Suprapubic skin (tissue), 4 donors: Measurements from ENCODE around the gene LHFPL6. TPM values are rescaled to one million over a fixed set of nuclear protein-coding genes. Genes with fewer than 3 reads are reported as not detected.
"Not testable (repeated sequence)": the region's sequence is repeated elsewhere in the genome, so short reads cannot be mapped to it uniquely, and the experiment has no call there.

Source experiments
- DNase-seq, 2 donors: peaks; one replicate each; pipeline ENCODE4 v3.0.0-alpha.2; 2019; ENCODE audit warnings: low spot score in 2 of 2
- H3K27ac ChIP-seq: fragments of 200-600 bp; sonication (generic); one replicate; pipeline ENCODE4 v1.5.1; 2019
- H3K27me3 ChIP-seq: fragments of 200-600 bp; sonication (generic); one replicate; pipeline ENCODE4 v1.5.1; 2019
- H3K36me3 ChIP-seq: fragments of 200-600 bp; sonication (generic); one replicate; pipeline ENCODE4 v1.5.1; 2019
- H3K4me1 ChIP-seq: fragments of 200-600 bp; sonication (generic); one replicate; pipeline ENCODE4 v1.5.1; 2019
- H3K4me3 ChIP-seq: fragments of 200-600 bp; sonication (generic); one replicate; pipeline ENCODE4 v1.5.1; 2019; ENCODE audit warnings: mild to moderate bottlenecking
- H3K9me3 ChIP-seq: fragments of 200-600 bp; sonication (generic); one replicate; pipeline ENCODE4 v1.5.1; 2019
- CTCF ChIP-seq, 2 donors: fragments of 200-600 bp in 1 of 2; fragments of 450-650 bp in 1 of 2; sonication (generic) in 1 of 2; IDR thresholded peaks; one replicate each; pipeline ENCODE4 v1.5.1; 2016 to 2019; ENCODE audit warnings: antibody characterized with exemption in 2 of 2, mild to moderate bottlenecking in 1 of 2, moderate library complexity in 1 of 2
- EP300 ChIP-seq: sonication (generic); formaldehyde crosslinking; IDR thresholded peaks from one replicate; pipeline ENCODE4 v1.6.1; 2017; ENCODE audit warnings: antibody characterized with exemption
- POLR2A ChIP-seq, 2 donors: fragments of 450-650 bp; IDR thresholded peaks; one replicate each; pipeline ENCODE4 v1.6.1; 2017; ENCODE audit warnings: antibody characterized with exemption in 2 of 2, mild to moderate bottlenecking in 2 of 2, moderate library complexity in 2 of 2
- POLR2AphosphoS5 ChIP-seq, 3 donors: sonication (generic); formaldehyde crosslinking; IDR thresholded peaks; one replicate each; pipeline ENCODE4 v1.6.1; 2017; ENCODE audit warnings: antibody characterized with exemption in 3 of 3
- WGBS: methylation state at CpG from one replicate; pipeline ENCODE4 v1.1.5; 2018; 5-methylcytosine and 5-hydroxymethylcytosine counted together
- total RNA-seq, 4 donors: library from RNA; depleted of rRNA; stranded (reverse); fragments of >200 nt; gene quantifications; one replicate each; pipeline ENCODE4 v1.1.0, GENCODE V29; 2016

The LHFPL6 gene
- total RNA-seq, 4 donors from 2014 or later, result 10.6 to 21.0 (median 15.6) TPM

- Histone ChIP-seq H3K4me3 (no peak overlapping the region), H3K27ac (no peak overlapping the region), H3K4me1 (no peaks in the 10 kb centered on the region)
Observed at GRCh38 chr13:39350461-39350881, 252.5 kb downstream of the LHFPL6 start.

GRCh38 chr13:39349391-39349960 is 253.5 kb downstream of the LHFPL6 start:
- Histone ChIP-seq H3K27me3 (no peaks in the 10 kb centered on the region), H3K9me3 (no peaks in the 10 kb centered on the region), H3K4me3 (no peak overlapping the region), H3K4me1 (no peaks in the 10 kb centered on the region), H3K36me3 (no peaks in the 10 kb centered on the region), H3K27ac (no peak overlapping the region)
- no peak for TF ChIP-seq CTCF (IDR thresholded peaks at IDR 0.05)
- TF ChIP-seq EP300, result no peak
- no peak for TF ChIP-seq POLR2A (IDR thresholded peaks at IDR 0.05)
- TF ChIP-seq POLR2AphosphoS5 (IDR thresholded peaks at IDR 0.05), result no peak
- 85% methylated on average over 6 of the region's 6 CpGs for WGBS
- DNase-seq, result no peak

More at GRCh38 chr13:39350461-39350881, 252.5 kb downstream of the LHFPL6 start:
- H3K27me3 ChIP-seq, result no peaks in the 10 kb centered on the region
- TF ChIP-seq POLR2A (IDR thresholded peaks at IDR 0.05), result no peak
- TF ChIP-seq EP300, result no peak
- no peak for TF ChIP-seq POLR2AphosphoS5 (IDR thresholded peaks at IDR 0.05)
- TF ChIP-seq CTCF (IDR thresholded peaks at IDR 0.05), result no peak
- no peaks in the 10 kb centered on the region for H3K9me3 ChIP-seq
- no peak for DNase-seq
- no peaks in the 10 kb centered on the region for H3K36me3 ChIP-seq
- WGBS, result 37% methylated on average over 3 of the region's 3 CpGs

- H3K27ac ChIP-seq, result no peak overlapping the region
- WGBS, result 87% methylated on average over 9 of the region's 9 CpGs
- H3K27me3 ChIP-seq, result no peaks in the 10 kb centered on the region
- TF ChIP-seq POLR2AphosphoS5 (IDR thresholded peaks at IDR 0.05), result no peak
- no peak for TF ChIP-seq EP300
- TF ChIP-seq CTCF (IDR thresholded peaks at IDR 0.05), result no peak
- TF ChIP-seq POLR2A (IDR thresholded peaks at IDR 0.05), result no peak
- H3K4me3 ChIP-seq, result no peak overlapping the region
- H3K4me1 ChIP-seq, result no peaks in the 10 kb centered on the region
- no peak for DNase-seq
- no peaks in the 10 kb centered on the region for H3K9me3 ChIP-seq
- H3K36me3 ChIP-seq, result no peaks in the 10 kb centered on the region
Observed at GRCh38 chr13:39347926-39348901, 254.8 kb downstream of the LHFPL6 start.

GRCh38 chr13:39345982-39346381 is 257.0 kb downstream of the LHFPL6 start:
- H3K27me3 ChIP-seq, result no peaks in the 10 kb centered on the region
- TF ChIP-seq POLR2AphosphoS5 (IDR thresholded peaks at IDR 0.05) (no peak), CTCF (IDR thresholded peaks at IDR 0.05) (no peak), EP300 (no peak), POLR2A (IDR thresholded peaks at IDR 0.05) (no peak)
- no peak overlapping the region for H3K4me3 ChIP-seq
- no peaks in the 10 kb centered on the region for H3K4me1 ChIP-seq
- no peak for DNase-seq
- H3K36me3 ChIP-seq, result no peaks in the 10 kb centered on the region
- WGBS, result 94% methylated on average over 5 of the region's 5 CpGs
- no peak overlapping the region for H3K27ac ChIP-seq
- H3K9me3 ChIP-seq, result no peaks in the 10 kb centered on the region

GRCh38 chr13:39341251-39341650 is 261.7 kb downstream of the LHFPL6 start:
- H3K9me3 ChIP-seq, result no peaks in the 10 kb centered on the region
- DNase-seq, result no peak
- H3K4me3 ChIP-seq, result no peak overlapping the region
- 0% methylated on average over 1 of the region's 1 CpG for WGBS
- no peaks in the 10 kb centered on the region for H3K36me3 ChIP-seq
- no peak overlapping the region for H3K27ac ChIP-seq
- TF ChIP-seq EP300 (no peak), POLR2AphosphoS5 (IDR thresholded peaks at IDR 0.05) (no peak), CTCF (IDR thresholded peaks at IDR 0.05) (no peak), POLR2A (IDR thresholded peaks at IDR 0.05) (no peak)
- H3K27me3 ChIP-seq, result no peaks in the 10 kb centered on the region
- no peaks in the 10 kb centered on the region for H3K4me1 ChIP-seq

GRCh38 chr13:39338114-39338513 is 264.9 kb downstream of the LHFPL6 start:
- not testable (repeated sequence) for H3K36me3 ChIP-seq, H3K9me3 ChIP-seq, H3K4me3 ChIP-seq, H3K27ac ChIP-seq, H3K4me1 ChIP-seq, DNase-seq, H3K27me3 ChIP-seq
- WGBS, result 88% methylated on average over 6 of the region's 6 CpGs
